NT2/D1 (cell line): Measurements from ENCODE around the gene STRN3.
"Not testable (repeated sequence)": the region's sequence is repeated elsewhere in the genome, so short reads cannot be mapped to it uniquely, and the experiment has no call there.

Experiments used
- DNase-seq: peaks from one replicate; pipeline ENCODE4 v3.0.0-alpha.2; 2011; ENCODE audit warnings: low read depth, low spot score
- H3K27me3 ChIP-seq: 2 replicates; pipeline ENCODE4 v1.6.0; 2011; ENCODE audit warnings: mild to moderate bottlenecking; ENCODE audit not compliant: insufficient read length, insufficient read depth
- H3K36me3 ChIP-seq: 2 replicates; pipeline ENCODE4 v1.6.1; 2011; ENCODE audit warnings: mild to moderate bottlenecking, low read length, mixed read lengths; ENCODE audit not compliant: insufficient read depth, insufficient read length
- H3K4me1 ChIP-seq: 2 replicates; pipeline ENCODE4 v1.5.1; 2011; ENCODE audit not compliant: insufficient read depth, insufficient read length
- H3K4me3 ChIP-seq: 2 replicates; pipeline ENCODE4 v1.5.1; 2011; ENCODE audit warnings: low read depth; ENCODE audit not compliant: insufficient read length
- H3K9ac ChIP-seq: 2 replicates; pipeline ENCODE4 v1.6.0; 2011; ENCODE audit warnings: low read depth; ENCODE audit not compliant: insufficient read length
- H3K9me3 ChIP-seq: 2 replicates; pipeline ENCODE4 v1.5.1; 2011; ENCODE audit warnings: mild to moderate bottlenecking, low read length; ENCODE audit not compliant: insufficient read depth
- SUZ12 ChIP-seq: IDR thresholded peaks from 2 replicates; pipeline ENCODE4 v1.6.1; 2011; ENCODE audit not compliant: insufficient read length, insufficient read depth; ENCODE audit errors: extremely low read depth
- YY1 ChIP-seq: IDR thresholded peaks from 2 replicates; pipeline ENCODE4 v1.6.1; 2011; ENCODE audit not compliant: insufficient read length, insufficient read depth
- ZNF274 ChIP-seq: IDR thresholded peaks from 2 replicates; pipeline ENCODE4 v1.6.1; 2011; ENCODE audit warnings: mild to moderate bottlenecking, low read depth, low read length

The STRN3 gene

DNA sequence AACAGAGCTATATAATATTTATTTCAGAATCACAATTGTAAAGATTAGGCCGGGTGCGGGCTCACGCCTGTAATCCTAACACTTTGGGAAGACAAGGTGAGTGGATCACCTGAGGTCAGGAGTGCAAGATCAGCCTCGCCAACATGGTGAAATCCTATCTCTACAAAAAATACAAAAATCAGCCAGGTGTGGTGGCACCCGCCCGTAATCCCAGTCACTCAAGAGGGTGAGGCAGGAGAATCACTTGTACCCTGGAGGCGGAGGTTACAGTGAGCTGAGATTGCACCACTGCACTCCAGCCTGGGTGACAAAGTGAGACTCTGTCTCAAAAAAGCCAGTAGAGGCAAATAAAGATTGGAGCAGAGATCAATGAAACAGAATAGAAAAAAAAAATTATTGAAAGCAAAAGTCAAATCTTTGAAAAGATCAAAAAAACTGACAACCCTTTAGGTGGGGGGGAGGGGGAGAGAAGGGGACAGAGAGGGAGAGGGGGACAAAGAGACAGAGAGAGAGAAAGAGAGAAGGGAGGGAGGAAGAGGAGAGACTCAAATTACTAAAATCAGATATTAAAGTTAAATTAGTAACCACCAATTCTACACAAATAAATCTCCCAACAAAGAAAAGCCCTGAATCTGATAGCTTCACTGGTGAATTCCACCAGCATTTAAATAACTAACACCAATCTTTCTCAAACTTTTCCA lies 53.1 kb downstream of the STRN3 start:
- no peak overlapping the region for H3K9ac ChIP-seq
- peaks cover 2% of the 10 kb centered on the region for H3K4me1 ChIP-seq
- H3K27me3 ChIP-seq = no peaks in the 10 kb centered on the region
- no peak for TF ChIP-seq YY1
- no peak for TF ChIP-seq SUZ12
- TF ChIP-seq ZNF274 = no peak
- DNase-seq = no peak
- no peaks in the 10 kb centered on the region for H3K9me3 ChIP-seq
- H3K4me3 ChIP-seq = no peak overlapping the region
- H3K36me3 ChIP-seq = no peaks in the 10 kb centered on the region

- H3K36me3 ChIP-seq, H3K4me3 ChIP-seq, H3K27me3 ChIP-seq, H3K9ac ChIP-seq, H3K9me3 ChIP-seq, H3K4me1 ChIP-seq, DNase-seq: not testable (repeated sequence)
These were observed 54.0 kb downstream of the STRN3 start for GRCh38 chr14:30972036-30972732.

GRCh38 chr14:30971586-30971985 lies 54.6 kb downstream of the STRN3 start:
- DNase-seq = no peak
- H3K9ac ChIP-seq = no peak overlapping the region
- H3K36me3 ChIP-seq = peaks cover 1% of the 10 kb centered on the region
- peaks cover 4% of the 10 kb centered on the region; the same call in 1 of the 2 replicates for H3K9me3 ChIP-seq
- no peak overlapping the region for H3K4me3 ChIP-seq
- H3K27me3 ChIP-seq = no peaks in the 10 kb centered on the region
- peaks cover 2% of the 10 kb centered on the region for H3K4me1 ChIP-seq
- TF ChIP-seq YY1 (no peak), SUZ12 (no peak), ZNF274 (no peak)

DNA sequence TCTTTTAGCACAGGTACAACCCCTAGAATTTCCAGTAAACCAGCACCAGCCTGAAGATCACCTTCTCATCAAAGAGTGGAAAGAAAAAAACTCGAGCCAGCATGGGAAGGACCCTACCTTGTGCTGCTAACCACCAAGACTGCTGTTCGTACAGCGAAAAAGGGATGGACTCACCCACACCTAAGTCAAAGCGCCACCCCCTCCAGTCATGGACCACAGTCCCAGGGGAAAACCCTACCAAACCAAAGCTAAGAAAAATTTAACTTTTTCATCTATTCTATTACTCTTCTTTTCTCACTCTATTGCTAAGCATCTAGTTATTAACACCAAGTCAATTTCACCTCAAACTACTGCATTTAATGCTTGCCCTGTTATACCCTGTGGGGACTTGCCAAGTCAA lies 56.4 kb downstream of the STRN3 start:
- not testable (repeated sequence) for H3K4me3 ChIP-seq, H3K4me1 ChIP-seq, H3K27me3 ChIP-seq, DNase-seq, H3K36me3 ChIP-seq, H3K9ac ChIP-seq
- H3K9me3 ChIP-seq = peaks cover 12% of the 10 kb centered on the region; the same call in 1 of the 2 replicates

GRCh38 chr14:30967364-30968098 lies 58.6 kb downstream of the STRN3 start:
- not testable (repeated sequence) for H3K4me3 ChIP-seq, H3K36me3 ChIP-seq, DNase-seq, H3K27me3 ChIP-seq, H3K9ac ChIP-seq, H3K4me1 ChIP-seq
- peaks cover 12% of the 10 kb centered on the region; the same call in 1 of the 2 replicates for H3K9me3 ChIP-seq

GRCh38 chr14:30966415-30967363 lies 59.5 kb downstream of the STRN3 start:
- Histone ChIP-seq H3K36me3 (peaks cover 5% of the 10 kb centered on the region), H3K27me3 (no peaks in the 10 kb centered on the region), H3K4me1 (peaks cover 2% of the 10 kb centered on the region), H3K4me3 (no peak overlapping the region), H3K9me3 (peaks cover 12% of the 10 kb centered on the region; the same call in 1 of the 2 replicates), H3K9ac (no peak overlapping the region)
- TF ChIP-seq YY1 (no peak), SUZ12 (no peak), ZNF274 (no peak)
- no peak for DNase-seq

GRCh38 chr14:30965861-30966260 lies 60.3 kb downstream of the STRN3 start:
- H3K4me3 ChIP-seq, H3K4me1 ChIP-seq, H3K27me3 ChIP-seq, H3K36me3 ChIP-seq, H3K9ac ChIP-seq, DNase-seq: not testable (repeated sequence)
- peaks cover 12% of the 10 kb centered on the region; the same call in 1 of the 2 replicates for H3K9me3 ChIP-seq

- not testable (repeated sequence) for DNase-seq, H3K9ac ChIP-seq, H3K4me1 ChIP-seq, H3K4me3 ChIP-seq, H3K27me3 ChIP-seq, H3K36me3 ChIP-seq
- H3K9me3 ChIP-seq = peaks cover 12% of the 10 kb centered on the region; the same call in 1 of the 2 replicates
These were observed 63.6 kb downstream of the STRN3 start for GRCh38 chr14:30962537-30962936.
